OCI-LY7 (cell line): ENCODE results near the gene WTIP. TPM values are rescaled to one million over a fixed set of nuclear protein-coding genes. Genes with fewer than 3 reads are reported as not detected.

ENCODE experiments used
- BruUV-seq: library from RNA; stranded (reverse); fragments of 400-500 nt; replicated peaks from 2 replicates; lab custom pipeline; 2021; lab: Mats Ljungman, UMichigan
- CTCF ChIA-PET: fragments of 300-600 bp; sonication (Branson Sonifier 250); formaldehyde crosslinking; loops from one replicate; lab custom pipeline; 2022; ENCODE audit warnings: antibody characterized with exemption; ENCODE audit not compliant: unreplicated experiment; lab: Charles Lee
- POLR2A ChIA-PET: fragments of 300-600 bp; sonication (Branson Sonifier 250); formaldehyde crosslinking; loops from one replicate; lab custom pipeline; 2022; ENCODE audit warnings: antibody characterized with exemption; lab: Charles Lee
- DNase-seq: peaks from one replicate; pipeline ENCODE4 v3.0.0-alpha.2; 2015; ENCODE audit warnings: low spot score
- H2AFZ ChIP-seq: fragments of 200-600 bp; sonication (generic), shearing (Covaris generic); 2 replicates; pipeline ENCODE4 v1.6.1; 2014; ENCODE audit warnings: mild to moderate bottlenecking, antibody characterized with exemption, low read length, moderate library complexity
- H3K27ac ChIP-seq: fragments of 200-600 bp; sonication (generic); 2 replicates; pipeline ENCODE4 v1.5.1; 2014; ENCODE audit warnings: mixed run types, low read depth, mild to moderate bottlenecking, moderate library complexity, low read length, inconsistent platforms; ENCODE audit not compliant: poor library complexity, severe bottlenecking
- H3K36me3 ChIP-seq: fragments of 200-600 bp; sonication (generic); 2 replicates; pipeline ENCODE4 v1.6.1; 2014; ENCODE audit warnings: mild to moderate bottlenecking, antibody characterized with exemption, low read length, moderate library complexity, mixed read lengths; ENCODE audit not compliant: insufficient read depth
- H3K4me1 ChIP-seq: fragments of 200-600 bp; sonication (generic); 2 replicates; pipeline ENCODE4 v1.5.1; 2014; ENCODE audit warnings: mild to moderate bottlenecking, low read length; ENCODE audit not compliant: insufficient read depth, poor library complexity, severe bottlenecking
- H3K4me2 ChIP-seq: fragments of 200-600 bp; sonication (generic); 2 replicates; pipeline ENCODE4 v1.6.1; 2014; ENCODE audit warnings: mild to moderate bottlenecking, low read length
- H3K4me3 ChIP-seq: fragments of 200-600 bp; sonication (generic); 2 replicates; pipeline ENCODE4 v1.5.1; 2014; ENCODE audit warnings: mild to moderate bottlenecking, low read depth, low read length; ENCODE audit not compliant: poor library complexity, severe bottlenecking
- H3K79me2 ChIP-seq: fragments of 200-600 bp; sonication (generic); 2 replicates; pipeline ENCODE4 v1.6.1; 2016; ENCODE audit warnings: low read depth, mild to moderate bottlenecking, low read length, moderate library complexity, mixed read lengths; ENCODE audit not compliant: insufficient read depth
- H3K9me2 ChIP-seq: fragments of 200-600 bp; sonication (generic); 2 replicates; pipeline ENCODE4 v1.6.1; 2016; ENCODE audit warnings: mild to moderate bottlenecking, low read length, mixed read lengths; ENCODE audit not compliant: insufficient read depth
- H3K9me3 ChIP-seq: fragments of 200-600 bp; sonication (generic); 2 replicates; pipeline ENCODE4 v1.6.1; 2014; ENCODE audit warnings: mild to moderate bottlenecking, mixed run types, low read length, mixed read lengths
- H4K20me1 ChIP-seq: fragments of 200-600 bp; sonication (generic); 2 replicates; pipeline ENCODE4 v1.6.1; 2014; ENCODE audit warnings: mild to moderate bottlenecking, antibody characterized with exemption, low read length, moderate library complexity, mixed read lengths; ENCODE audit not compliant: insufficient read depth
- EZH2phosphoT487 ChIP-seq: fragments of 200-600 bp; sonication (generic); IDR thresholded peaks from 2 replicates; pipeline ENCODE4 v1.6.1; 2018; ENCODE audit warnings: low read depth, borderline replicate concordance, mild to moderate bottlenecking, mixed run types, antibody characterized with exemption, low read length, moderate library complexity, mixed read lengths
- intact Hi-C: fragments of 100-400 bp; cut with micrococcal nuclease; formaldehyde crosslinking; loops from one replicate; pipeline ENCODE4 v1.10.0; 2022; ENCODE audit not compliant: unreplicated experiment
- total RNA-seq, 2 experiments: library from RNA; depleted of rRNA in 1 of 2; stranded (reverse); fragments of >200 nt in 1 of 2; shearing (Covaris generic) in 1 of 2; gene quantifications; 2 replicates each; pipeline ENCODE4 v1.2.3, GENCODE V29; 2014 to 2022
- TF ChIP-seq, protein P1 (sequence below): fragments of 200-600 bp; sonication (generic); conservative IDR thresholded peaks from 2 replicates; pipeline ENCODE4 v1.5.1; 2014; ENCODE audit warnings: mild to moderate bottlenecking, antibody characterized with exemption, low read length, moderate library complexity, mixed read lengths

WTIP gene
- total RNA-seq, 2 experiments from 2014 or later: 1.4 to 1.5 TPM

DNA sequence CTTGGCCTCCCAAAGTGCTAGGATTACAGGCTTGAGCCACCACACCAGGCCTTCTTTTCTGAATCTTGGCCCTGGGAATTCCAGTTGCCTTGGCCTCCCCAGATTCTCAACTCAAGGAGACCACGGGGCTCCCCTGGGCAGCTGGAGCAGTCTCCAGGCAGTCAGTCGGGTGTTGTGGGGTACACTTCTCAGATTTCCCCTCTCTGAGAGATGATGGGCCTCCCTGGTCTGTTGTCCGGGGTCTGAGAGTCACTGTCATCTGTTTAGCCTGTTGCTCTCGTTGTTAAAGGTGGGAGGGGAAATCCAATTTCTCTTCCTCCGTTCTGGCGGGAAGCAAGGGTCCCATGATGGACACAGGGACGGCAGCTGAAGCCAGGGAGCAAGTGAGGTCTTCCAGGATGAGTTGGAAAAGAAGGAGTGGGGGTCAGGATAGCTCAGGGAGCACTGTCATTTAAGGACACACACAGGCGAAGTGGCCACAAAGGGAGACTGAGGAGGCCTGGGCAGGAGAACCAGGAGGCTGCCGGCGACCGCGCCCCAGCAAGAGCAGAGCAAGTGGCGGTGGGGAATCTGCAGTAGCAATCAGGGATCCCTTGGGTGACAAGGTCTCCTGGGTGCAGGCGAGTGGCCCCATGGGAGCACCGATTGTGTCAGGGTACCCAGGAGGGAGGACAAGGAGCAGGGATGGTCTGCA, 15.7 kb downstream of the WTIP start:
- no peak overlapping the region for H3K4me2 ChIP-seq
- POLR2A ChIA-PET: no interaction called here
- H3K4me1 ChIP-seq: no peaks in the 10 kb centered on the region
- H4K20me1 ChIP-seq: no peaks in the 10 kb centered on the region
- CTCF ChIA-PET: no interaction called here
- no peak for TF ChIP-seq EZH2phosphoT487
- TF ChIP-seq, protein P1, sequence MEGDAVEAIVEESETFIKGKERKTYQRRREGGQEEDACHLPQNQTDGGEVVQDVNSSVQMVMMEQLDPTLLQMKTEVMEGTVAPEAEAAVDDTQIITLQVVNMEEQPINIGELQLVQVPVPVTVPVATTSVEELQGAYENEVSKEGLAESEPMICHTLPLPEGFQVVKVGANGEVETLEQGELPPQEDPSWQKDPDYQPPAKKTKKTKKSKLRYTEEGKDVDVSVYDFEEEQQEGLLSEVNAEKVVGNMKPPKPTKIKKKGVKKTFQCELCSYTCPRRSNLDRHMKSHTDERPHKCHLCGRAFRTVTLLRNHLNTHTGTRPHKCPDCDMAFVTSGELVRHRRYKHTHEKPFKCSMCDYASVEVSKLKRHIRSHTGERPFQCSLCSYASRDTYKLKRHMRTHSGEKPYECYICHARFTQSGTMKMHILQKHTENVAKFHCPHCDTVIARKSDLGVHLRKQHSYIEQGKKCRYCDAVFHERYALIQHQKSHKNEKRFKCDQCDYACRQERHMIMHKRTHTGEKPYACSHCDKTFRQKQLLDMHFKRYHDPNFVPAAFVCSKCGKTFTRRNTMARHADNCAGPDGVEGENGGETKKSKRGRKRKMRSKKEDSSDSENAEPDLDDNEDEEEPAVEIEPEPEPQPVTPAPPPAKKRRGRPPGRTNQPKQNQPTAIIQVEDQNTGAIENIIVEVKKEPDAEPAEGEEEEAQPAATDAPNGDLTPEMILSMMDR: no peak
- no peaks in the 10 kb centered on the region for H3K36me3 ChIP-seq
- no peak overlapping the region for H3K4me3 ChIP-seq
- H3K9me3 ChIP-seq: no peaks in the 10 kb centered on the region
- DNase-seq: no peak
- no peaks in the 10 kb centered on the region for H3K9me2 ChIP-seq
- no peak overlapping the region for H3K27ac ChIP-seq
- H3K79me2 ChIP-seq: no peaks in the 10 kb centered on the region
- H2AFZ ChIP-seq: no peak overlapping the region
- intact Hi-C loops: no loop called here
- BruUV-seq: no TSS peak

DNA sequence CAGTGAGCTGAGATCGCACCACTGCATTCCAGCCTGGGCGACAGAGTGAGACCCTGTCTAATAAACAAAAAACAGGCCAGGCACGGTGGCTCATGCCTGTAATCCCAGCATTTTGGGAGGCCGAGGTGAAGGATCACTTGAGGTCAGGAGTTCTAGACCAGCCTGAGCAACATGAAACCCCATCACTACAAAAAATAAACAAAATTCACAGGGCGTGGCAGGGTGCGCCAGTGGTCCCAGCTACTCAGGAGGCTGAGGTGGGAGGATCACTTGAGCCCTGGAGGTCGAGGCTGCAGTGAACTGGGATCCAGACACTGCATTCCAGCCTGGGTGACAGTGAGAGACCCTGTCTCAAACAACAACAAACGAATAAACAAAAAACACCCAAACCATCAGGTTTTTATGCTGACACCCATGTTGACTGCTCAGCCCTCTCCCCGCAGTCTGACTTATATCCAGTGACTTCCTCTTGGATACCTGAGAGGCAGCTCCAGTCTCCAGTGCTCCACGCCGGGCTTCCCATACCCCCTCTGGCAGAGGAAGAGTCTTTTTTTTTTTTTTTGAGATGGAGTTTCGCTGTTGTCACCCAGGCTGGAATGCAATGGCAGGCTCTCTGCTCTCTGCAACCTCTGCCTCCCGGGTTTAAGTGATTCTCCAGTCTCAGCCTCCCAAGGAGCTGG, 17.7 kb downstream of the WTIP start:
- no peak for TF ChIP-seq EZH2phosphoT487
- TF ChIP-seq, protein P1: no peak
- no peak for DNase-seq
- intact Hi-C loops: no loop called here
- Histone ChIP-seq H4K20me1 (no peaks in the 10 kb centered on the region), H3K4me1 (no peaks in the 10 kb centered on the region), H3K27ac (no peak overlapping the region), H3K36me3 (no peaks in the 10 kb centered on the region), H3K4me3 (no peak overlapping the region), H3K9me2 (no peaks in the 10 kb centered on the region), H2AFZ (no peak overlapping the region), H3K4me2 (no peak overlapping the region), H3K9me3 (no peaks in the 10 kb centered on the region), H3K79me2 (no peaks in the 10 kb centered on the region)
- CTCF ChIA-PET: no interaction called here
- no TSS peak for BruUV-seq
- POLR2A ChIA-PET: interaction anchor here (0.7 kb wide), 1 partner anchor 20 kb away, joined by 3 read pairs; no protein-coding TSS in a partner anchor

DNA sequence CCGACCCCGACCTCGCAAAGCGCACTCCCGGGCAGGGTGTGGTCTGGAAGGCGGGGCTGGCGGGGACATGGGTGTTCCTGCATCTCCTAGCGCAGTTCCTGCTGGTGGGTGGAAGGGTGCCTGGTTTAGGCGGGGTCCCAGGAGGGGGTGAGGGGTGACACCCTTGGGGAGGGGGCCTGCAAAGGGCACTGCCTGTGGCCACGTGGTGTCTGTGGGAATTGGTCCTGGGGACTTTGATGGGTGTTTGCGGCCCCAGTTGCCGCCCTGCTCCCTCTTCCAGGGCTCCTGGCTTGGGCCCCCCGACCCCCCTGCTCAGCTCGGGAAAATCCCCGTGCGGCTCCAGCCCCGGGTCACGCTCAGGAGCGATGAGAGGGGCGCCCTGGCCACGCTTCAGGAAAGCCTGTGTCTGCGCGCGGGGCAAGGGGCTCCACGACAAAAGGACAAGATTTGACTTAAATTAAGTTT, 19.1 kb downstream of the WTIP start:
- no TSS peak for BruUV-seq
- Histone ChIP-seq H4K20me1 (no peaks in the 10 kb centered on the region), H2AFZ (no peak overlapping the region), H3K4me1 (no peaks in the 10 kb centered on the region), H3K9me2 (no peaks in the 10 kb centered on the region), H3K4me2 (no peak overlapping the region), H3K27ac (no peak overlapping the region), H3K79me2 (no peaks in the 10 kb centered on the region), H3K9me3 (no peaks in the 10 kb centered on the region), H3K36me3 (no peaks in the 10 kb centered on the region), H3K4me3 (no peak overlapping the region)
- ChIA-PET POLR2A (no interaction called here), CTCF (no interaction called here)
- intact Hi-C loops: loop anchor here (1.0 kb wide), 1 partner anchor 212 kb away; no protein-coding TSS in a partner anchor
- no peak for TF ChIP-seq EZH2phosphoT487
- TF ChIP-seq, protein P1: no peak
- DNase-seq: no peak
